ENCODE results near the gene CEP85. TPM values are rescaled to one million over a fixed set of nuclear protein-coding genes. Genes with fewer than 3 reads are reported as not detected.

The CEP85 gene
- total RNA-seq, 1 experiment from 2014 or later, result 51.8 TPM

- CTCF ChIA-PET, result interaction anchor here (0.7 kb wide), 1 partner anchor 77 kb away, joined by 4 read pairs; no protein-coding TSS in a partner anchor
- BruUV-seq (replicated peaks), result no TSS peak
Measured at GRCh38 chr1:26287033-26287711, 53.2 kb downstream of the CEP85 start.

GRCh38 chr1:26287811-26288210 lies 53.8 kb downstream of the CEP85 start:
- no peak overlapping the region for H3K27ac ChIP-seq (ENCODE audit: low read length)
- POLR2A ChIA-PET, result interaction anchor here (0.6 kb wide), 1 partner anchor 41 kb away, joined by 9 read pairs; no protein-coding TSS in a partner anchor
- H3K4me1 ChIP-seq (ENCODE audit: control insufficient read depth, insufficient read depth, low read length), result peaks cover 13% of the 10 kb centered on the region
- no peaks in the 10 kb centered on the region for H3K36me3 ChIP-seq (ENCODE audit: control insufficient read depth, insufficient read depth, low read length)
- in situ Hi-C loops (cut with HindIII; ENCODE audit: low pct_unique_long_range_greater_than_20kb, low sequenced_read_pairs) (no loop called here), intact Hi-C loops (cut with micrococcal nuclease; ENCODE audit: unreplicated experiment) (loop anchor here (5.0 kb wide), 1 partner anchor 104 kb away; no protein-coding TSS in a partner anchor)
- CTCF ChIA-PET, result interaction anchor here (0.6 to 0.7 kb wide), 3 partner anchors 27 to 104 kb away, joined by 3 to 4 read pairs (median 4); no protein-coding TSS in a partner anchor
- no peaks in the 10 kb centered on the region for H3K9me3 ChIP-seq (ENCODE audit: control insufficient read depth, insufficient read depth, low read depth, low read length)
- no TSS peak for BruUV-seq (replicated peaks)
- DNase-seq (ENCODE audit: low read depth, low spot score) (no peak), ATAC-seq (no peak)
- no peaks in the 10 kb centered on the region for H3K27me3 ChIP-seq (ENCODE audit: control insufficient read depth, insufficient read depth, low read length)
- H3K4me3 ChIP-seq (ENCODE audit: low read depth in 2 of 2, low read length in 2 of 2), result no peak overlapping the region
- TF ChIP-seq TCF7L2 (IDR thresholded peaks at IDR 0.05; ENCODE audit: low read depth, low read length), result no peak
- no peak for TF ChIP-seq REST (IDR thresholded peaks at IDR 0.05; ENCODE audit: insufficient read depth in 1 of 2, low read depth in 2 of 2, low read length in 1 of 2)
- no peak for TF ChIP-seq SIN3A (IDR thresholded peaks at IDR 0.05; ENCODE audit: borderline replicate concordance, insufficient read depth, low read depth, low read length)
- TF ChIP-seq POLR2AphosphoS5 (IDR thresholded peaks at IDR 0.05; ENCODE audit: low read depth, low read length), result no peak

More at GRCh38 chr1:26287033-26287711, 53.2 kb downstream of the CEP85 start:
- ATAC-seq (no peak), DNase-seq (ENCODE audit: low read depth, low spot score) (no peak)
- no peak for TF ChIP-seq POLR2AphosphoS5 (IDR thresholded peaks at IDR 0.05; ENCODE audit: low read depth, low read length)
- TF ChIP-seq CTCF (IDR thresholded peaks at IDR 0.05), result no peak
- TF ChIP-seq TCF7L2 (IDR thresholded peaks at IDR 0.05; ENCODE audit: low read depth, low read length), result no peak
- TF ChIP-seq REST (IDR thresholded peaks at IDR 0.05; ENCODE audit: insufficient read depth in 1 of 2, low read depth in 2 of 2, low read length in 1 of 2), result no peak
- no peak for TF ChIP-seq SIN3A (IDR thresholded peaks at IDR 0.05; ENCODE audit: borderline replicate concordance, insufficient read depth, low read depth, low read length)
- H3K27me3 ChIP-seq (ENCODE audit: control insufficient read depth, insufficient read depth, low read length), result no peaks in the 10 kb centered on the region
- peaks cover 13% of the 10 kb centered on the region for H3K4me1 ChIP-seq (ENCODE audit: control insufficient read depth, insufficient read depth, low read length)
- no peaks in the 10 kb centered on the region for H3K36me3 ChIP-seq (ENCODE audit: control insufficient read depth, insufficient read depth, low read length)
- POLR2A ChIA-PET, result interaction anchor here (0.6 kb wide), 1 partner anchor 42 kb away, joined by 9 read pairs; no protein-coding TSS in a partner anchor
- in situ Hi-C loops (cut with HindIII; ENCODE audit: low pct_unique_long_range_greater_than_20kb, low sequenced_read_pairs), result no loop called here
- no peak overlapping the region for H3K27ac ChIP-seq (ENCODE audit: low read length)
- H3K9me3 ChIP-seq (ENCODE audit: control insufficient read depth, insufficient read depth, low read depth, low read length), result no peaks in the 10 kb centered on the region
- no peak overlapping the region for H3K4me3 ChIP-seq (ENCODE audit: low read depth in 2 of 2, low read length in 2 of 2)
- intact Hi-C loops (cut with micrococcal nuclease; ENCODE audit: unreplicated experiment), result loop anchor here (5.0 kb wide), 1 partner anchor 105 kb away; no protein-coding TSS in a partner anchor

Data from Panc1 (cell line).